Epithelial cell of prostate (primary cell): Measurements from ENCODE around the gene LSS.
"Not testable (repeated sequence)": the region's sequence is repeated elsewhere in the genome, so short reads cannot be mapped to it uniquely, and the experiment has no call there.

Experiments
- DNase-seq: peaks from one replicate; pipeline ENCODE4 v3.0.0-alpha.2; 2011; ENCODE audit warnings: low read depth, low spot score
- H3K27ac ChIP-seq: fragments of 450-650 bp; 2 replicates; pipeline ENCODE4 v1.5.1; 2017; ENCODE audit warnings: mild to moderate bottlenecking

The LSS gene

GRCh38 chr21:46157396-46157986, 71.1 kb downstream of the LSS start:
- DNase-seq = no peak
- no peak overlapping the region for H3K27ac ChIP-seq

- no peak for DNase-seq
- H3K27ac ChIP-seq = no peak overlapping the region
These were observed 71.9 kb downstream of the LSS start for GRCh38 chr21:46156678-46157077.

GRCh38 chr21:46156378-46156645, 72.3 kb downstream of the LSS start:
- no peak overlapping the region for H3K27ac ChIP-seq
- no peak for DNase-seq

- no peak within 1 kb of the TSS for H3K27ac ChIP-seq
- DNase-seq = no peak
These were observed 72.8 kb downstream of the LSS start, which contains the start of gene FTCD for GRCh38 chr21:46155514-46156377. Gene FTCD, minus strand, starts transcription at chr21:46155579. Its CDS starts 56 bp downstream, at chr21:46155523.

GRCh38 chr21:46154955-46155513, 73.5 kb downstream of the LSS start:
- no peak for DNase-seq
- no peak overlapping the region for H3K27ac ChIP-seq

GRCh38 chr21:46154155-46154954, 74.2 kb downstream of the LSS start:
- H3K27ac ChIP-seq = no peak overlapping the region
- DNase-seq = no peak

- DNase-seq = no peak
- no peak overlapping the region for H3K27ac ChIP-seq
These were observed 75.1 kb downstream of the LSS start for GRCh38 chr21:46153247-46154154.

GRCh38 chr21:46152927-46153246, 75.7 kb downstream of the LSS start:
- no peak for DNase-seq
- H3K27ac ChIP-seq = no peak overlapping the region

GRCh38 chr21:46151989-46152926, 76.3 kb downstream of the LSS start:
- DNase-seq = no peak
- H3K27ac ChIP-seq = no peak overlapping the region

- DNase-seq = no peak
- H3K27ac ChIP-seq = no peak overlapping the region
These were observed 77.1 kb downstream of the LSS start for GRCh38 chr21:46151261-46151988.

- DNase-seq = no peak
- no peak overlapping the region for H3K27ac ChIP-seq
These were observed 78.0 kb downstream of the LSS start for GRCh38 chr21:46150491-46151121.

- no peak for DNase-seq
- H3K27ac ChIP-seq = no peak overlapping the region
These were observed 78.5 kb downstream of the LSS start for GRCh38 chr21:46150073-46150472.

- no peak overlapping the region for H3K27ac ChIP-seq
- DNase-seq = no peak
These were observed 79.2 kb downstream of the LSS start for GRCh38 chr21:46149205-46149901.

- DNase-seq = no peak
- no peak overlapping the region for H3K27ac ChIP-seq
These were observed 80.5 kb downstream of the LSS start for GRCh38 chr21:46148106-46148505.

- not testable (repeated sequence) for DNase-seq, H3K27ac ChIP-seq
These were observed 81.1 kb downstream of the LSS start for GRCh38 chr21:46147429-46147828.

GRCh38 chr21:46146856-46147255, 81.7 kb downstream of the LSS start:
- no peak overlapping the region for H3K27ac ChIP-seq
- no peak for DNase-seq
